Mesendoderm (in vitro differentiated cells): ENCODE results near the gene SPDYE5.
"Not testable (repeated sequence)": the region's sequence is repeated elsewhere in the genome, so short reads cannot be mapped to it uniquely, and the experiment has no call there.

Source experiments
- DNase-seq: peaks from one replicate; pipeline ENCODE4 v3.0.0; 2013
- H2AK5ac ChIP-seq: 2 replicates; pipeline ENCODE4 v1.6.1; 2013; ENCODE audit warnings: low read length, inconsistent platforms
- H2BK120ac ChIP-seq: 2 replicates; pipeline ENCODE4 v1.6.1; 2013; ENCODE audit warnings: low read depth, mild to moderate bottlenecking, low read length, moderate library complexity, mixed read lengths
- H2BK15ac ChIP-seq: replicated peaks from 2 replicates; pipeline ENCODE4 v1.6.1; 2013; ENCODE audit warnings: low read depth, mild to moderate bottlenecking, moderate library complexity
- H2BK5ac ChIP-seq: 2 replicates; pipeline ENCODE4 v1.6.1; 2013; ENCODE audit warnings: low read length, inconsistent platforms
- H3K18ac ChIP-seq: 2 replicates; pipeline ENCODE4 v1.6.1; 2013; ENCODE audit warnings: mild to moderate bottlenecking, low read length, mixed read lengths
- H3K23ac ChIP-seq: one replicate; pipeline ENCODE4 v1.6.1; 2013; ENCODE audit warnings: low read length
- H3K27ac ChIP-seq: 2 replicates; pipeline ENCODE4 v1.5.1; 2013; ENCODE audit warnings: low read depth, mild to moderate bottlenecking, inconsistent platforms, low read length, moderate library complexity
- H3K27me3 ChIP-seq: 2 replicates; pipeline ENCODE4 v1.6.1; 2013; ENCODE audit warnings: low read length, control low read depth, mild to moderate bottlenecking, inconsistent platforms; ENCODE audit not compliant: insufficient read depth, poor library complexity
- H3K36me3 ChIP-seq: 2 replicates; pipeline ENCODE4 v1.6.1; 2013; ENCODE audit warnings: low read length, inconsistent platforms; ENCODE audit not compliant: control insufficient read depth, insufficient read depth
- H3K4ac ChIP-seq: one replicate; pipeline ENCODE4 v1.6.1; 2013; ENCODE audit warnings: low read depth, mild to moderate bottlenecking, low read length, moderate library complexity
- H3K4me1 ChIP-seq: 2 replicates; pipeline ENCODE4 v1.6.1; 2013; ENCODE audit warnings: low read depth, low read length, inconsistent platforms; ENCODE audit not compliant: control insufficient read depth
- H3K4me2 ChIP-seq: 2 replicates; pipeline ENCODE4 v1.6.1; 2013; ENCODE audit warnings: low read length
- H3K4me3 ChIP-seq: 2 replicates; pipeline ENCODE4 v1.5.1; 2013; ENCODE audit warnings: mild to moderate bottlenecking, low read length
- H3K56ac ChIP-seq: one replicate; pipeline ENCODE4 v1.6.1; 2013; ENCODE audit warnings: low read length
- H3K79me1 ChIP-seq: 2 replicates; pipeline ENCODE4 v1.6.1; 2013; ENCODE audit warnings: low read length, inconsistent platforms
- H3K79me2 ChIP-seq: 2 replicates; pipeline ENCODE4 v1.6.1; 2013; ENCODE audit warnings: mild to moderate bottlenecking, low read length; ENCODE audit not compliant: control insufficient read depth, insufficient read depth
- H3K9ac ChIP-seq: 2 replicates; pipeline ENCODE4 v1.6.1; 2013; ENCODE audit warnings: low read length, inconsistent platforms
- H4K5ac ChIP-seq: one replicate; pipeline ENCODE4 v1.6.1; 2013; ENCODE audit warnings: low read length
- H4K8ac ChIP-seq: one replicate; pipeline ENCODE4 v1.6.1; 2013; ENCODE audit warnings: low read depth, mild to moderate bottlenecking, control low read depth, low read length, moderate library complexity
- WGBS: extraction: QIAGEN DNeasy Blood & Tissue Kit; methylation state at CpG from one replicate; pipeline ENCODE4 v1.1.7; 2013; ENCODE audit warnings: low lambda C conversion rate, missing lambda C conversion rate; ENCODE audit not compliant: insufficient coverage; ENCODE audit errors: extremely low coverage; 5-methylcytosine and 5-hydroxymethylcytosine counted together

Gene SPDYE5

GRCh38 chr7:75485979-75486643 is 6.0 kb upstream of the SPDYE5 start, which contains the start of gene POM121C:
Gene POM121C (minus strand): TSS chr7:75486299. CDS start chr7:75441496, 44,803 bp downstream.
- Histone ChIP-seq H4K8ac (peak within 1 kb of the TSS; percentile 16), H3K4me3 (peak within 1 kb of the TSS; percentile 56), H3K18ac (peak within 1 kb of the TSS; percentile 4), H3K9ac (peak within 1 kb of the TSS; percentile 77), H3K4ac (peak within 1 kb of the TSS; percentile 71), H3K4me2 (peak within 1 kb of the TSS; percentile 27), H3K56ac (peak within 1 kb of the TSS; percentile 91)
- H2BK5ac ChIP-seq, H2BK120ac ChIP-seq, H4K5ac ChIP-seq, H2AK5ac ChIP-seq, H3K23ac ChIP-seq, H3K27ac ChIP-seq, H3K79me1 ChIP-seq, H3K36me3 ChIP-seq, H3K27me3 ChIP-seq, H2BK15ac ChIP-seq, H3K79me2 ChIP-seq, H3K4me1 ChIP-seq: not testable (repeated sequence)
- peak; percentile 95 for DNase-seq
- no CpG with 5 or more reads among the region's 49 CpGs for WGBS

DNA sequence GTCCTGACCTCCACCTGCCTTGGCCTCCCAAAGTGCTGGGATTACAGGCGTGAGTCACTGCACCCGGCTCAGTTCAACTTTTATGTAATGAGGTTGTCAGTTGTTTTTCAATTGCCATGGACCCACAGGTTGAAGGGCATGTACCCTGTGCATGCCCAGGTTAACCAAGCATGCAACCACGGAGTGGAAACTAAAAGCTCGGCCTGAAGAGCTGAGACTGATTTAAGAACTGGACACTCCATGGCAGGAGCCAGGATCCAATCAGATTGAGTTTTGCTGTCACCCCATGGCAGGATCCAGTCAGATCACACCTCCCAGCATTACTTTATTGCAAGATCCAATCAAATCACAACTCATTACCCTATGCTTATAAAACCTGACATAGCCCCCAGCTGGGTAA is 16.9 kb downstream of the SPDYE5 start:
- H3K23ac ChIP-seq, H3K27ac ChIP-seq, H2BK5ac ChIP-seq, H4K5ac ChIP-seq, H2AK5ac ChIP-seq, H3K4ac ChIP-seq, H3K4me2 ChIP-seq, H3K4me3 ChIP-seq, H2BK15ac ChIP-seq, H4K8ac ChIP-seq, H3K4me1 ChIP-seq, H3K36me3 ChIP-seq, H3K27me3 ChIP-seq, H3K9ac ChIP-seq, H3K79me2 ChIP-seq, H3K18ac ChIP-seq, H3K79me1 ChIP-seq, H2BK120ac ChIP-seq, DNase-seq, H3K56ac ChIP-seq: not testable (repeated sequence)
- no CpG with 5 or more reads among the region's 4 CpGs for WGBS

- not testable (repeated sequence) for H3K18ac ChIP-seq, H3K23ac ChIP-seq, H2BK15ac ChIP-seq
Measured at GRCh38 chr7:75518842-75519241, 26.7 kb downstream of the SPDYE5 start.

GRCh38 chr7:75521727-75522126 is 29.6 kb downstream of the SPDYE5 start:
- not testable (repeated sequence) for H3K56ac ChIP-seq, H3K18ac ChIP-seq, H3K79me2 ChIP-seq, H3K4me3 ChIP-seq, H3K23ac ChIP-seq, H3K79me1 ChIP-seq, H2BK15ac ChIP-seq, H3K4me2 ChIP-seq, H3K4ac ChIP-seq, H2AK5ac ChIP-seq, H4K8ac ChIP-seq, DNase-seq, H2BK120ac ChIP-seq, H3K9ac ChIP-seq, H3K27me3 ChIP-seq, H2BK5ac ChIP-seq, H3K4me1 ChIP-seq, H3K27ac ChIP-seq, H3K36me3 ChIP-seq, H4K5ac ChIP-seq

More at GRCh38 chr7:75518842-75519241, 26.7 kb downstream of the SPDYE5 start:
- H3K4me1 ChIP-seq, H3K79me2 ChIP-seq, H2BK5ac ChIP-seq, H3K56ac ChIP-seq, DNase-seq, H3K4ac ChIP-seq, H3K79me1 ChIP-seq, H3K4me2 ChIP-seq, H3K4me3 ChIP-seq, H3K27ac ChIP-seq, H3K27me3 ChIP-seq, H3K36me3 ChIP-seq, H4K8ac ChIP-seq, H2AK5ac ChIP-seq, H3K9ac ChIP-seq, H2BK120ac ChIP-seq, H4K5ac ChIP-seq: not testable (repeated sequence)
- 100% methylated on average over 2 of the region's 2 CpGs for WGBS

GRCh38 chr7:75527224-75527722 is 35.2 kb downstream of the SPDYE5 start:
- H3K18ac ChIP-seq, H3K27ac ChIP-seq, H3K36me3 ChIP-seq, H2BK120ac ChIP-seq, H2AK5ac ChIP-seq, H3K23ac ChIP-seq, H4K5ac ChIP-seq, H3K27me3 ChIP-seq, H2BK5ac ChIP-seq, H4K8ac ChIP-seq, H2BK15ac ChIP-seq, H3K4ac ChIP-seq, H3K4me1 ChIP-seq, H3K79me1 ChIP-seq: not testable (repeated sequence)
- Histone ChIP-seq H3K4me2 (peak overlapping the region; percentile 78), H3K79me2 (peaks cover 14% of the 10 kb centered on the region), H3K4me3 (peak overlapping the region; percentile 91), H3K56ac (peak overlapping the region; percentile 98), H3K9ac (peak overlapping the region; percentile 98)
- no CpG with 5 or more reads among the region's 37 CpGs for WGBS
- DNase-seq, result peak; percentile 24

DNA sequence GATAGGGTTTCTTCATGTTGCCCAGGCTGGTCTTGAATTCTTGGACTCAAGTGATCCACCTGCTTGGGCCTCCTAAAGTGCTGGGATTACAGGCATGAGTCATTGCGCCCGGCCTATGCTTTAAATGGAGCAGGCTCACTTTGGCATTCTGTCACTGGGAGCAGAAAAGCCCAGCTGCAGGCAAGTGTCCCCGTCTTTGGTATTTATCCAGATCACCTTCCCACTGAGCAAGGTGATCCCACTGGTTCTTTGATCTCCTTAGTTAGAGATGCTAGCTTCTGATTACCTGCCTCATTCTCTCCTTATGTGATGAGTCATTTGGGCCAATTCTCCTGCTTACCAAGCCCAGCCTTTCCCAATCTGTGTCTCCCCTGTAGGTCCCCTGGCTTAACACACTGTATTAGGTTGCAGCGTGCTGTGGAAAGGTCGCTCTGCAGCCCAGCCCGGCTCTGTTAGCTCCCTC is 39.3 kb downstream of the SPDYE5 start:
- H3K4me3 ChIP-seq, result no peak overlapping the region
- H2BK15ac ChIP-seq, result no peak overlapping the region
- H3K27ac ChIP-seq, result no peak overlapping the region
- H3K18ac ChIP-seq, result no peak overlapping the region
- no peak overlapping the region for H3K23ac ChIP-seq
- H2BK5ac ChIP-seq, result no peak overlapping the region
- H3K9ac ChIP-seq, result no peak overlapping the region
- no CpG with 5 or more reads among the region's 6 CpGs for WGBS
- H3K4me2 ChIP-seq, result no peak overlapping the region
- no peak overlapping the region for H3K56ac ChIP-seq
- H4K5ac ChIP-seq, result no peak overlapping the region
- H3K27me3 ChIP-seq, result no peaks in the 10 kb centered on the region
- peaks cover 8% of the 10 kb centered on the region for H3K79me2 ChIP-seq
- peak; percentile 96 for DNase-seq
- H3K36me3 ChIP-seq, result no peaks in the 10 kb centered on the region
- H3K4ac ChIP-seq, result no peak overlapping the region
- peaks cover 6% of the 10 kb centered on the region for H3K79me1 ChIP-seq
- no peak overlapping the region for H4K8ac ChIP-seq
- no peak overlapping the region for H2AK5ac ChIP-seq
- H3K4me1 ChIP-seq, result no peaks in the 10 kb centered on the region
- H2BK120ac ChIP-seq, result no peak overlapping the region
